ENCODE data around the gene CMC2. TPM values are rescaled to one million over a fixed set of nuclear protein-coding genes. Genes with fewer than 3 reads are reported as not detected.

CMC2 gene
- total RNA-seq, 1 donor from 2014 or later, result 130 TPM

GRCh38 chr16:80985611-80986010 is 21.1 kb downstream of the CMC2 start:
- intact Hi-C loops (cut with DNase I), result no loop called here
- ATAC-seq (no peak), DNase-seq (ENCODE audit: missing footprints) (no peak)

- intact Hi-C loops (cut with DNase I), result no loop called here
- ATAC-seq, result no peak
- no peak for DNase-seq (ENCODE audit: missing footprints)
Measured at GRCh38 chr16:80984124-80984892, 22.4 kb downstream of the CMC2 start.

- DNase-seq (ENCODE audit: missing footprints), result no peak
- no peak for ATAC-seq
- intact Hi-C loops (cut with DNase I), result no loop called here
Measured at GRCh38 chr16:80982646-80983045, 24.0 kb downstream of the CMC2 start.

- no peak for DNase-seq (ENCODE audit: missing footprints)
- intact Hi-C loops (cut with DNase I), result no loop called here
- ATAC-seq, result no peak
Measured at GRCh38 chr16:80981103-80981502, 25.6 kb downstream of the CMC2 start.

- intact Hi-C loops (cut with DNase I), result no loop called here
- DNase-seq (ENCODE audit: missing footprints) (no peak), ATAC-seq (no peak)
Measured at GRCh38 chr16:80976946-80977345, 29.7 kb downstream of the CMC2 start.

GRCh38 chr16:80974649-80975376 is 31.9 kb downstream of the CMC2 start:
- intact Hi-C loops (cut with DNase I), result no loop called here
- DNase-seq (ENCODE audit: missing footprints) (no peak), ATAC-seq (peak; percentile 85)

DNA sequence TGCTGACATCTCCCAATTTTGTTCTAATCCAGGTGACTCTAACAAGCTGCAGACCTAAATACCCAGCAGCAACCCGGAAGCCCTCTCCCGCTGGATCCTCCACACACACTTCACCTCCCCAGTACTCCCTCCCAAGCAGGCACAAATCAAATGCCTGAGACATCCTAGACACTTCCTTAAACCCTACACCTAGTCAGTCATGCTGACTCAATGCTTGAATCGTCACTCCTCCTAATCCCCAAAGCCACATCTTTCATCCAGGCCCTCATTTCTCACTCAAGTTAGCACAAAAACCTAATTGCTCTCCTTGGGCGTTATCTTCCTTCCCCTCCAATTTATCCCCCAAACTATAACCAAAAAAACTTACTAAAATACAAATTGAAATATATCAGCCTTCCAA is 32.7 kb downstream of the CMC2 start:
- intact Hi-C loops (cut with DNase I), result no loop called here
- DNase-seq (ENCODE audit: missing footprints) (no peak), ATAC-seq (no peak)

- intact Hi-C loops (cut with DNase I), result no loop called here
- ATAC-seq, result no peak
- no peak for DNase-seq (ENCODE audit: missing footprints)
Measured at GRCh38 chr16:80972611-80973010, 34.1 kb downstream of the CMC2 start.

- ATAC-seq (no peak), DNase-seq (ENCODE audit: missing footprints) (no peak)
- intact Hi-C loops (cut with DNase I), result no loop called here
Measured at GRCh38 chr16:80971819-80972218, 34.9 kb downstream of the CMC2 start.

GRCh38 chr16:80969114-80969484 is 37.6 kb downstream of the CMC2 start:
- no peak for ATAC-seq
- no peak for DNase-seq (ENCODE audit: missing footprints)
- intact Hi-C loops (cut with DNase I), result no loop called here

GRCh38 chr16:80968386-80969113 is 38.1 kb downstream of the CMC2 start:
- DNase-seq (ENCODE audit: missing footprints), result no peak
- intact Hi-C loops (cut with DNase I), result no loop called here
- no peak for ATAC-seq

DNA sequence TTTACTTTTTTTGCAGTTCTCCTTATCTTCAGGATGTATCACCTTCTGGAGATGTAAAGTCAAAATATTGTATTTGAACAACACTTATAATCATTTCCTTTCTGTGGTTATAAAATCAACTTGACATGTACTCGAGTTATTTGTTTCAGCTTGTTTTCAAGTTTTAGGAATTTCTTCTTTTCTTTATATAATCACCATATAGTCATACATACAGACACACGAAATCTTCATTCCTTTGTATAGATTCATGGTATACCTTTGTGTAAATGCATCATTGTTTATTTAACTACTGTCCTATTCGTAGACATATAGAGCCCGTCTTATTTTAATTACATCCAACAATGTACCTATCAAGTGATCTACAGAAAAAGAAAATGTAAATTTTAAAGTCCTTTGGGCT is 40.1 kb downstream of the CMC2 start:
- DNase-seq (ENCODE audit: missing footprints), result no peak
- no peak for ATAC-seq
- intact Hi-C loops (cut with DNase I), result no loop called here

GRCh38 chr16:80964351-80964750 is 42.3 kb downstream of the CMC2 start:
- DNase-seq (ENCODE audit: missing footprints) (no peak), ATAC-seq (no peak)
- intact Hi-C loops (cut with DNase I), result no loop called here

DNA sequence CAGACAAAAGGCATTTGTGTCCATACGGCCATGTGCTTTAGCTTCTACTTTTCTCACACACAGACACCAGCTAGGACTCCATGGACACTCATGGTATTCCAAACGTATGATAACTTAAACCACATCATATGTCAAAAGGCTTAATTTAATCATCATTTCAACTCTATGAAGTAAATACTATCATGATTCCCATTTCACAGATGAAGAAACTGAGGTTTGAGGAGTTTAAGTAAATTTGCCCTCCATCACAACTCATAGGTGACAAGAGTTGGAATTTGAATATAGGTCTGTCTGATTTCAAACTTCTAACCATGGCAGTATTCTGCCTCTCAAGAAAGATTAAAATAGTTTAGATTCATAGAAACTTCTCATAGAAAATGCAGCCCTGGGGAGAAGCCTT is 43.8 kb downstream of the CMC2 start:
- DNase-seq (ENCODE audit: missing footprints), result no peak
- no peak for ATAC-seq
- intact Hi-C loops (cut with DNase I), result no loop called here

- ATAC-seq (no peak), DNase-seq (ENCODE audit: missing footprints) (no peak)
- intact Hi-C loops (cut with DNase I), result no loop called here
Measured at GRCh38 chr16:80958284-80958683, 48.4 kb downstream of the CMC2 start.

DNA sequence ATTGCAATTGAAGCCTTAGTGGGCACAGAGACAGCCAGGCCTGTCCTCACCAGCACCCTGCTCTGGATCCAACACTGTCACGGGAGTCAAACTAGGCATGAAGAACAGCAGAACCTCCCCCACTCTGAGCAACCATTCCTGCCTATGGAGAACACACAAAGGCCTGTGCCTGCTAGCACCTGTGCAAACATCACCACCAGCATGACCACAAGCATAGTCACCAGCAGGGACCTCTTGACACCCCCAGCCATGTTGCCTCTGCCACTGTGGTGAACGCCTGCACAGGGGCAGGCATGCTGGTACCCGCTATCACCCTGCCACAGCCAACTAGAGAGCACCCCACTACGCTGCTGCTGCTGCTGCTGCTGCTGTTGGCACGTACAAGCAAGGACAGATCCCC is 51.7 kb downstream of the CMC2 start:
- ATAC-seq (no peak), DNase-seq (ENCODE audit: missing footprints) (no peak)
- intact Hi-C loops (cut with DNase I), result no loop called here

DNA sequence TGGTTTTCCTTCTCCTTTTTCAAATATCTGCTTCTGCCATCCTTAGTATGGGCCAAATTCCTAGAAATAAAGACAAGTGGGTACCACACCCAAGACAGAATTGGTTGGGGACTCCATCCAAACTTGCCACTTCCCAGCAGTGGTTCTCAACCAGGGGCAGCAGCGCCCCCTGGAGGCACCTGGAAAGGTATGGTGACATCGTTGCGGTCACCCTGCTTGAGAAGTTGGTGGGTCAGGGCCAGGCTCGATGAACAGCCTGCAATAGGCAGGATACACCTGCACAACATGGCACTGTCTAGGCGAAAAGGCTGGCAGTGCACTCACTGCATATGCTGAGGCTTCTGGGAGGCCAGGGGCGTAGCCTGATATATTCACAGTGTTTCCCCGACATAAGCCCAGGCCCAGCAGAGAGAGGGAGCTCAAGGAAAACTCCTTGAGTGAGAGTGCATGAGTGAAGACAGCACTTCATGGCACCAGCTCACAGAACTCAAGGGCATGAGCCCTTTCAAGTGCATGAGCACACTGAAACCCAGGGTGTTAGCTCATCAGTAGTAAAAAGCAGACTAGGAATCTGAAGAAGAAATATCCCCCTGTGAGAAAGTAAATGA is 57.7 kb downstream of the CMC2 start:
- intact Hi-C loops (cut with DNase I), result no loop called here
- ATAC-seq, result peak; percentile 67
- peak; percentile 71 for DNase-seq (ENCODE audit: missing footprints)

DNA sequence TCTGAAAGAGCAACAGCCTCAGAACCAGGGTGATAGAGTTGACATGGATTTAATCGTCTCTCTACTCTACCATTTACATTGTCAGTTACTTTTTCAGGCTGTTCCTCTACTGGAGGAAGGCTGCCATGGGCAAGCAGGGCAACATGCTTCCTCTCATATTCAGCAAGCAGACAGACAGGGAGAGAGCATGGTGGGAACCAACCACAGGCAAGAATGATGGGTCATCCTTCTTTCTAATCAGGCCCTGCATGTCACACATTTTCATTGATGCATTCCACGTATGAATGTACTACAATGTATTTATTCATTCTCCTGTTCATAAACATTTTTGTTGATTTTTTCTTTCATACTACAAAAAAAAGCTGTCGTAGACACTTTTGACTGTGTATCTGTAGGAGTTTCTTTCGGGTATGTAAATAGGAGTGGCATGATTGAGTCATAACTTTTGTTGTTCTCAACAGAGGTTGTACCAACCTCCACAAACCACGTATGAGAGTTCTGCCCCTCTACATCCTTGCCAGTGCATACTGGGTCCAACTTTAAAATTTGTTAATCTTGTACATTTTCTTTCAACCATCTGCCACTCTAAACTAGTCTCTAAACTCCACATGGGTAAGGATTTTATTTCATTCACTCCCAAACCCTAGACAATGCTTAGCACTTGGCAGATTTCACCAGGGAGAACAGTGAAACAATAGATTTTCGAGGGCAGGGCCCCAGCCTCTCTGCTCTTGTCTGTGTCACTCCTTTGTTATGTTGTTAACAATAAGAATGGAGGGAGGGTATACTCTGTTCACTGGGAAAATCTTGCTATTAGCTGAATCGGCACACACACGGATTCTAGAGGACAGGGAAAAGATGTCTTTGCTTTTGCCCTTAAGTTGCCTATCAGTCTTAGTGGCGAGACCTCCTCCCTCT is 58.7 kb downstream of the CMC2 start:
- intact Hi-C loops (cut with DNase I), result no loop called here
- ATAC-seq, result no peak
- DNase-seq (ENCODE audit: missing footprints), result no peak

DNA sequence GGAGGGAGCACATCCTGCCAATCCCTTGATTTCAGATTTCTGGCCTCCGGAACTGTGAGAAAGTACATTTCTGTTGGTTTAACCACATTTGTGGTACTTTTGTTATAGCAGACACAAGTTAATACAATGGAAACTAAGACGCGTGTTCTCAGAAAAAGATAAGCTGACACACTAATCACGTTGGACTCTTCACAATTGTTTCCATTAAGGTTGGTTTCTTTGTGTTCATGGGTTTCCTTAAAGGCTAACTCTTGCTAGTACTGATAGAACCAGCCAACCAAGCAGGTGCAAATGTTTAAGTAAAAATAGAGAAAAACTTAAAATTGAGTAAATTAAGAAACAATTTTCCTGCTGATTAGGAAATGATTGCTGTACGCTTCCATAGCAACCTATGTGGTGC is 59.4 kb downstream of the CMC2 start:
- DNase-seq (ENCODE audit: missing footprints) (no peak), ATAC-seq (no peak)
- intact Hi-C loops (cut with DNase I), result no loop called here

Measured in Right ventricle myocardium inferior (tissue), 1 donor.